Caco-2 (cell line): ENCODE data around the gene KMT2C. TPM values are rescaled to one million over a fixed set of nuclear protein-coding genes. Genes with fewer than 3 reads are reported as not detected.
"Not testable (repeated sequence)": the region's sequence is repeated elsewhere in the genome, so short reads cannot be mapped to it uniquely, and the experiment has no call there.

ENCODE experiments used
- BruUV-seq: library from RNA; stranded (reverse); fragments of 400-500 nt; replicated peaks from 2 replicates; lab custom pipeline; 2021; lab: Mats Ljungman, UMichigan
- CTCF ChIA-PET: fragments of 300-600 bp; sonication (Branson Sonifier 250); formaldehyde crosslinking; loops from one replicate; lab custom pipeline; 2022; ENCODE audit warnings: antibody characterized with exemption; lab: Charles Lee
- POLR2A ChIA-PET: fragments of 300-600 bp; sonication (Branson Sonifier 250); formaldehyde crosslinking; loops from one replicate; lab custom pipeline; 2022; ENCODE audit warnings: antibody characterized with exemption; lab: Charles Lee
- DNase-seq, 2 experiments: peaks; one replicate each; pipeline versions ENCODE4 v3.0.0 to v3.0.0-alpha.2; 2020 to 2022
- H3K27me3 ChIP-seq: replicated peaks from 2 replicates; pipeline ENCODE4 v1.6.0; 2011; ENCODE audit warnings: low read length; ENCODE audit not compliant: control insufficient read depth, insufficient read depth
- H3K36me3 ChIP-seq: 2 replicates; pipeline ENCODE4 v1.5.1; 2011; ENCODE audit warnings: low read length; ENCODE audit not compliant: control insufficient read depth, insufficient read depth
- H3K4me1 ChIP-seq: fragments of 250-450 bp; sonication (Bioruptor Pico); 2 replicates; pipeline ENCODE4 v1.5.1; 2020; ENCODE audit warnings: mild to moderate bottlenecking
- H3K4me3 ChIP-seq: 2 replicates; pipeline ENCODE4 v1.5.1; 2011; ENCODE audit warnings: low read depth, mild to moderate bottlenecking, control low read depth, low read length
- H3K9me3 ChIP-seq: fragments of 250-450 bp; sonication (Bioruptor Pico); 2 replicates; pipeline ENCODE4 v1.5.1; 2020; ENCODE audit warnings: mild to moderate bottlenecking, moderate library complexity
- H3K27ac Mint-ChIP-seq: one replicate; pipeline ENCODE4 v1.8.0; 2022; ENCODE audit warnings: mixed read lengths; ENCODE audit not compliant: unreplicated experiment
- H3K27me3 Mint-ChIP-seq: one replicate; pipeline ENCODE4 v1.8.0; 2022; ENCODE audit warnings: mixed read lengths; ENCODE audit not compliant: insufficient read depth, unreplicated experiment
- H3K36me3 Mint-ChIP-seq: one replicate; pipeline ENCODE4 v1.8.0; 2022; ENCODE audit warnings: mild to moderate bottlenecking, mixed read lengths; ENCODE audit not compliant: insufficient read depth, unreplicated experiment
- H3K4me1 Mint-ChIP-seq: one replicate; pipeline ENCODE4 v1.8.0; 2022; ENCODE audit warnings: low read depth, mixed read lengths; ENCODE audit not compliant: unreplicated experiment
- H3K4me3 Mint-ChIP-seq: one replicate; pipeline ENCODE4 v1.8.0; 2022; ENCODE audit warnings: mild to moderate bottlenecking, moderate library complexity, mixed read lengths; ENCODE audit not compliant: unreplicated experiment
- H3K9me3 Mint-ChIP-seq: one replicate; pipeline ENCODE4 v1.8.0; 2022; ENCODE audit warnings: mixed read lengths; ENCODE audit not compliant: unreplicated experiment
- intact Hi-C: fragments of 100-400 bp; cut with micrococcal nuclease; formaldehyde crosslinking; loops from one replicate; pipeline ENCODE4 v1.10.0; 2022; ENCODE audit not compliant: unreplicated experiment
- total RNA-seq: library from RNA; stranded (reverse); gene quantifications from 2 replicates; pipeline ENCODE4 v1.2.3, GENCODE V29; 2022
- TF ChIP-seq, protein P1 (sequence below), 2 experiments: fragments of 200-600 bp in 1 of 2; IDR thresholded peaks; 1 replicate in 1 of 2; 2 replicates in 1 of 2; pipeline versions ENCODE4 v1.5.1 to v1.8.0; 2011 to 2022; ENCODE audit warnings: antibody characterized with exemption in 1 of 2, control low read depth in 1 of 2, inconsistent platforms in 1 of 2, low read depth in 1 of 2, low read length in 1 of 2, mild to moderate bottlenecking in 1 of 2, moderate library complexity in 1 of 2; ENCODE audit not compliant: insufficient read depth in 1 of 2, severe bottlenecking in 1 of 2, unreplicated experiment in 1 of 2

Gene KMT2C
- total RNA-seq, 1 experiment from 2014 or later, result 59.5 TPM

- Mint-ChIP-seq H3K36me3 (peaks cover 7% of the 10 kb centered on the region), H3K27ac (no peak overlapping the region), H3K9me3 (peaks cover 8% of the 10 kb centered on the region), H3K4me1 (peaks cover 23% of the 10 kb centered on the region), H3K4me3 (no peak overlapping the region), H3K27me3 (no peaks in the 10 kb centered on the region)
- no peak for DNase-seq
- peaks cover 17% of the 10 kb centered on the region for H3K4me1 ChIP-seq
- no peaks in the 10 kb centered on the region for H3K36me3 ChIP-seq
- BruUV-seq, result no TSS peak
- no peak overlapping the region for H3K4me3 ChIP-seq
- POLR2A ChIA-PET, result interaction anchor here (0.6 kb wide), 2 partner anchors 27 to 40 kb away, joined by 3 to 6 read pairs; no protein-coding TSS in a partner anchor
- H3K27me3 ChIP-seq, result no peaks in the 10 kb centered on the region
- CTCF ChIA-PET, result no interaction called here
- intact Hi-C loops, result no loop called here
- H3K9me3 ChIP-seq, result 0 out of 2 replicates have a peak, but pooled peaks cover 3% of the 10 kb centered on the region
- TF ChIP-seq, protein P1, sequence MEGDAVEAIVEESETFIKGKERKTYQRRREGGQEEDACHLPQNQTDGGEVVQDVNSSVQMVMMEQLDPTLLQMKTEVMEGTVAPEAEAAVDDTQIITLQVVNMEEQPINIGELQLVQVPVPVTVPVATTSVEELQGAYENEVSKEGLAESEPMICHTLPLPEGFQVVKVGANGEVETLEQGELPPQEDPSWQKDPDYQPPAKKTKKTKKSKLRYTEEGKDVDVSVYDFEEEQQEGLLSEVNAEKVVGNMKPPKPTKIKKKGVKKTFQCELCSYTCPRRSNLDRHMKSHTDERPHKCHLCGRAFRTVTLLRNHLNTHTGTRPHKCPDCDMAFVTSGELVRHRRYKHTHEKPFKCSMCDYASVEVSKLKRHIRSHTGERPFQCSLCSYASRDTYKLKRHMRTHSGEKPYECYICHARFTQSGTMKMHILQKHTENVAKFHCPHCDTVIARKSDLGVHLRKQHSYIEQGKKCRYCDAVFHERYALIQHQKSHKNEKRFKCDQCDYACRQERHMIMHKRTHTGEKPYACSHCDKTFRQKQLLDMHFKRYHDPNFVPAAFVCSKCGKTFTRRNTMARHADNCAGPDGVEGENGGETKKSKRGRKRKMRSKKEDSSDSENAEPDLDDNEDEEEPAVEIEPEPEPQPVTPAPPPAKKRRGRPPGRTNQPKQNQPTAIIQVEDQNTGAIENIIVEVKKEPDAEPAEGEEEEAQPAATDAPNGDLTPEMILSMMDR (IDR thresholded peaks at IDR 0.05; ENCODE audit: insufficient read depth in 1 of 2, low read depth in 1 of 2, low read length in 1 of 2, severe bottlenecking in 1 of 2, unreplicated experiment in 1 of 2), result no peak
Measured at GRCh38 chr7:152423991-152424347, 11.8 kb downstream of the KMT2C start.

DNA sequence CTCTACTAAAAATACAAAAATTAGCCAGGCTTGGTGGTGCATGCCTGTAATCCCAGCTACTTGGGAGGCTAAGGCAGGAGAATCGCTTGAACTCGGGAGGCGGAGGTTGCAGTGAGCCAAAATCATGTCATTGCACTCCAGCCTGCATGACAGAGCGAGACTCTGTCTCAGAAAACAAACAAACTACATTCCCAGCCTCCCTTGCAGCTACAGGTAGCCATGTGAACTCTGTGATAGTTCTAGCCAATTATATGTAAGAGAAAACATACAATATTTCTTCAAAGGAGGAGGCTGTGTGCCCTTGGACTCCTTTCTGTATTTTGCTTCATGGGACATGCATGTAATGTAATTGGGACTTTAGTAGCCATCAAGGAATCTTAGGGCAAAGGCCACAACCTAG is 12.6 kb downstream of the KMT2C start:
- POLR2A ChIA-PET, H3K4me3 ChIP-seq, intact Hi-C loops, BruUV-seq, H3K9me3 Mint-ChIP-seq, H3K27me3 ChIP-seq, CTCF ChIA-PET, H3K27me3 Mint-ChIP-seq, H3K4me3 Mint-ChIP-seq, H3K36me3 ChIP-seq, H3K9me3 ChIP-seq, DNase-seq, H3K36me3 Mint-ChIP-seq, H3K27ac Mint-ChIP-seq: not testable (repeated sequence)
- H3K4me1 Mint-ChIP-seq, result peaks cover 19% of the 10 kb centered on the region
- H3K4me1 ChIP-seq, result peaks cover 17% of the 10 kb centered on the region

DNA sequence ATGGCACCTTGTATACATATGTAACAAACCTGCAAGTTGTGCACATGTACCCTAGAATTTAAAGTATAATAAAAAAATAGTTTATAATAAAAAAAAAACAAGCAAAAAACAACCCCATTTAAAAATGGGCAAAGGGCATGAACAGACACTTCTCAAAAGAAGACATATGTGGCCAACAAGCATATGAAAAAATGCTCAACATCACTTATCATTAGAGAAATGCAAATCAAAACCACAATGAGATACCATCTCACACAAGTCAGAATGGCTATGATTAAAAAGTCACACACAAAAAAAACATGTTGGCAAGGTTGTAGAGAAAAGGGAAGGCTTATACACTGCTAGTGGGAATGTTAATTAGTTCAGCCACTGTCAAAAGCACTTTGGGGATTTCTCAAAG is 14.9 kb downstream of the KMT2C start:
- H3K27me3 ChIP-seq, H3K36me3 ChIP-seq, H3K27me3 Mint-ChIP-seq, H3K4me3 Mint-ChIP-seq, intact Hi-C loops, H3K9me3 ChIP-seq, DNase-seq, H3K4me3 ChIP-seq, POLR2A ChIA-PET, H3K27ac Mint-ChIP-seq, H3K9me3 Mint-ChIP-seq, H3K36me3 Mint-ChIP-seq, CTCF ChIA-PET, BruUV-seq: not testable (repeated sequence)
- H3K4me1 ChIP-seq, result peaks cover 17% of the 10 kb centered on the region
- peaks cover 13% of the 10 kb centered on the region for H3K4me1 Mint-ChIP-seq

DNA sequence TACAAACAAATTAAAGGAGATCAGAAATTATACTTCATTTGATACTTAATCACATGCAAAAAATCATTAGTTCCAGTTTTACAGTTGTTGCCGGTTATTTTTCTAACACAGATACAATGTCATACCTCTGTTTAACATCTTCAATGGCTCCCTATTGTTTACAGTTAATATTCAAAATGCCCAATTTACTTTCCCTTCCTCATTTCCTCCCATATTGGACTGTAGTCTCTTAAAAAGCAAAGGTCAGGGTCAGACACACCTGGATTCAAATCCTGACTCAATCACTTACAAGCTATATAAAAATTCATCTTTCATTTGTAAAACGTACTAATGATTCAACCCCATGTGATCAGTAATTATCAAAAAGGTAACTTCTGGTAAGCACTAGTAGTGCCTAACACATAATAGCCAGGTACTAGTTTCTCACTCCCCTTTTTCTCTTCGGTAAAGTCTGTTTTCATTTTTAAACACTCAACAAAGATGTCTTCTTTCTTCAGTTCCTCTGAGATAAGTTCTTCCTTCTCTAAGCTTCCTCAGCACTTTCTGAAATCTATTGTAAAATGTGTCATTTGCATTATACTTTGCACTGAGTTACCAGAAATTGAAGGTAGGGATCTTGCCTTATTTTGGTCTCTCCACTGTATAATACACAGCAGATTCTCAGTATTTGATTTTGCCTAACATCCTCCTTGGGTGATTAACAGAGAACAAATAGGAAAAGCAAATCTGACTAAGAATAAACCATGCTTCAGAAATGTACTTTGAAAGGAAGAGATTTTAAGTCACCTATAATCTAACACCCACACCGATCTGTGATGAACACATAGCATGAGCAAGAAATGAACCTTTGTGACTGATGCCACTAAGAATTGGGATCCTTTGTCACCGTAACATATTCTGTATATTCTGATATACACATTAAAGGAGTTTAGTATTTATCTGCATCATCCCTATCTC is 16.1 kb downstream of the KMT2C start:
- CTCF ChIA-PET, result no interaction called here
- TF ChIP-seq, protein P1 (IDR thresholded peaks at IDR 0.05; ENCODE audit: insufficient read depth in 1 of 2, low read depth in 1 of 2, low read length in 1 of 2, severe bottlenecking in 1 of 2, unreplicated experiment in 1 of 2), result no peak
- peak overlapping the region; percentile 1 for H3K27ac Mint-ChIP-seq

More for the DNA sequence above, 16.1 kb downstream of the KMT2C start:
- DNase-seq, result no peak
- Histone ChIP-seq H3K9me3 (0 out of 2 replicates have a peak, but pooled peaks cover 3% of the 10 kb centered on the region), H3K4me1 (peaks cover 17% of the 10 kb centered on the region), H3K4me3 (no peak overlapping the region), H3K27me3 (no peaks in the 10 kb centered on the region), H3K36me3 (no peaks in the 10 kb centered on the region)
- Mint-ChIP-seq H3K4me3 (peak overlapping the region; percentile 49), H3K36me3 (peaks cover 7% of the 10 kb centered on the region), H3K9me3 (peaks cover 4% of the 10 kb centered on the region), H3K27me3 (no peaks in the 10 kb centered on the region), H3K4me1 (peaks cover 13% of the 10 kb centered on the region)
- POLR2A ChIA-PET, result no interaction called here
- BruUV-seq, result TSS peak; percentile 4
- intact Hi-C loops, result no loop called here
